GM12891 (cell line): Measurements from ENCODE around the gene C20orf144.

Experiments used
- DNase-seq: peaks from one replicate; pipeline ENCODE4 v3.0.0; 2011; ENCODE audit warnings: low spot score; ENCODE audit not compliant: insufficient read length
- FAIRE-seq: peaks from 2 replicates; lab custom pipeline; 2011; peaks lifted over from hg19 to GRCh38; lab: Jason Lieb, UNC
- PAX5 ChIP-seq: IDR thresholded peaks from 2 replicates; pipeline ENCODE4 v1.6.1; 2011; ENCODE audit warnings: low read length, moderate library complexity, mild to moderate bottlenecking; ENCODE audit not compliant: insufficient read depth, severe bottlenecking
- POLR2A ChIP-seq: IDR thresholded peaks from 2 replicates; pipeline ENCODE4 v1.6.1; 2011; ENCODE audit warnings: low read depth, low read length, control low read depth
- POLR2AphosphoS5 ChIP-seq: IDR thresholded peaks from 2 replicates; pipeline ENCODE4 v1.6.1; 2011; ENCODE audit warnings: low read depth, low read length, control low read depth
- POU2F2 ChIP-seq: IDR thresholded peaks from 2 replicates; pipeline ENCODE4 v1.6.1; 2011; ENCODE audit warnings: low read depth, mild to moderate bottlenecking, control low read depth, low read length, moderate library complexity
- SPI1 ChIP-seq: IDR thresholded peaks from 2 replicates; pipeline ENCODE4 v1.6.1; 2011; ENCODE audit warnings: low read depth, low read length, control low read depth
- TAF1 ChIP-seq: IDR thresholded peaks from 2 replicates; pipeline ENCODE4 v1.6.1; 2011; ENCODE audit warnings: low read depth, low read length, control low read depth

C20orf144 gene

GRCh38 chr20:33703498-33704137, 41.5 kb downstream of the C20orf144 start:
- DNase-seq = no peak
- no peak for FAIRE-seq
- TF ChIP-seq SPI1 = no peak
- TF ChIP-seq POLR2AphosphoS5 = no peak
- TF ChIP-seq PAX5 = no peak
- TF ChIP-seq TAF1 = no peak
- no peak for TF ChIP-seq POU2F2
- no peak for TF ChIP-seq POLR2A

- TF ChIP-seq TAF1 (no peak), POU2F2 (no peak), POLR2A (no peak), POLR2AphosphoS5 (no peak), SPI1 (no peak), PAX5 (no peak)
- DNase-seq = no peak
- no peak for FAIRE-seq
Measured at GRCh38 chr20:33704197-33704924, 42.2 kb downstream of the C20orf144 start.

- FAIRE-seq (no peak), DNase-seq (no peak)
- TF ChIP-seq TAF1 = no peak
- TF ChIP-seq POLR2A = no peak
- TF ChIP-seq PAX5 = no peak
- TF ChIP-seq SPI1 = no peak
- no peak for TF ChIP-seq POLR2AphosphoS5
- no peak for TF ChIP-seq POU2F2
Measured at GRCh38 chr20:33707668-33708067, 45.5 kb downstream of the C20orf144 start.

- TF ChIP-seq TAF1 (no peak), PAX5 (no peak), POU2F2 (no peak), POLR2A (no peak), POLR2AphosphoS5 (no peak), SPI1 (no peak)
- FAIRE-seq (no peak), DNase-seq (no peak)
Measured at GRCh38 chr20:33709398-33709797, 47.3 kb downstream of the C20orf144 start.

- FAIRE-seq (no peak), DNase-seq (no peak)
- TF ChIP-seq POLR2A = no peak
- no peak for TF ChIP-seq POLR2AphosphoS5
- TF ChIP-seq PAX5 = no peak
- no peak for TF ChIP-seq SPI1
- TF ChIP-seq TAF1 = no peak
- no peak for TF ChIP-seq POU2F2
Measured at GRCh38 chr20:33709905-33710541, 47.9 kb downstream of the C20orf144 start.

- no peak for DNase-seq
- TF ChIP-seq POU2F2 (no peak), POLR2A (no peak), TAF1 (no peak), PAX5 (no peak), POLR2AphosphoS5 (no peak), SPI1 (no peak)
- no peak for FAIRE-seq
Measured at GRCh38 chr20:33710681-33711445, 48.7 kb downstream of the C20orf144 start.

GRCh38 chr20:33711446-33711738, 49.3 kb downstream of the C20orf144 start:
- FAIRE-seq = no peak
- TF ChIP-seq TAF1 (no peak), POLR2A (no peak), POLR2AphosphoS5 (no peak), SPI1 (no peak), PAX5 (no peak), POU2F2 (no peak)
- DNase-seq = no peak
